SH-SY5Y (cell line): Measurements from ENCODE around the gene PGAP2.

Experiments
- GATA2 ChIP-seq: IDR thresholded peaks from 2 replicates; pipeline ENCODE4 v1.6.1; 2011; ENCODE audit warnings: mild to moderate bottlenecking, low read depth, low read length
- GATA3 ChIP-seq: IDR thresholded peaks from 2 replicates; pipeline ENCODE4 v1.6.1; 2011; ENCODE audit warnings: low read depth, mild to moderate bottlenecking, low read length, moderate library complexity

GRCh38 chr11:3764266-3764665 is 44.1 kb upstream of the PGAP2 start:
- no peak for TF ChIP-seq GATA2
- TF ChIP-seq GATA3 = no peak
